H54 (cell line): ENCODE data around the gene ITPRIP.

Experiments
- DNase-seq: peaks from one replicate; pipeline ENCODE4 v3.0.0; 2011; ENCODE audit warnings: low spot score, mixed read lengths; ENCODE audit not compliant: insufficient read length
- FAIRE-seq: peaks from 3 replicates; lab custom pipeline; 2011; peaks lifted over from hg19 to GRCh38; lab: Jason Lieb, UNC
- POLR2A ChIP-seq: IDR thresholded peaks from 2 replicates; pipeline ENCODE4 v1.6.1; 2011; ENCODE audit warnings: low read depth, mild to moderate bottlenecking, low read length

ITPRIP gene

DNA sequence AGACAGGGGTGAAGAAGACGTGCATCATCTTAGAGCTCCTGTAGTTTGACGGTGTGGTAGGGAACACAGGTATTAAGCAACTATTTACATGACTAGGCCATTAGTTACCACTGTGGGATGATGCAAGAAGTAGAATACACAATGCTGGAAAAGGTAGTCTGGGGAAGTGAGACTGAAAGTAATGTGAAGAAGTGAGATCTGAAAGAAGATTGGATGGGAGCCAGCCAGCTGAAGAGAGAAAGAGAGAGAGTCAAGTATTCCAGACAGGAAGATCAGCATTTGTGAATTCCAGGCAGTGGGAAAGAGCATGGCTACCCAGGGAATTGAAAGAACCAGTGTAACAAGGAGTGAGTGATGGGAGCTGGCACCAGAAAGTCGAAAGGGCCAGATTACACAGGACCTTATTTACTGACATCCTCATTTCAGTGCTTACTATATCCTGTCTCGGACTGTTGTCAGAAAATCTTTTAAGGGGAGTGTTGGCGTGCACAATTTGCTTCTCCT lies 11.4 kb upstream of the ITPRIP start:
- no peak for TF ChIP-seq POLR2A
- no peak for FAIRE-seq
- no peak for DNase-seq

DNA sequence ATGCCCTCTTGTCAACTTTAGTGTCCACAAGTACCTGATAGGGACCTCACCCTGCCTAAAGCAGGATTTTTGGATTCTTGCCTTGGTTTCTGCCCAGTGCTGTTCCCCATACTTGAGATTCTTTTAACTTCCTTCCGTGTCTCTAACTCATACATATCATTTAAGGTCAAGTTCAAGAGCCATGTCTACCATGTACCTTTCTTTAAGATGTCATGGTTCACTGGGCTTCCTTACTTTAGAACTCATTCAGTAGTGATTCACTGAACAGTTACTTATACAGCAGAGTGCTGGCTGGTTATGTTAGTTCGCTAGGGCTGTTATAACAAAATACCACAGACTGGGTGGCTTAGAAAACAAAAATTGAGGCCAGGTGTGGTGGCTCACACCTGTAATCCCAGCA lies 10.3 kb upstream of the ITPRIP start:
- TF ChIP-seq POLR2A: no peak
- FAIRE-seq (no peak), DNase-seq (no peak)

DNA sequence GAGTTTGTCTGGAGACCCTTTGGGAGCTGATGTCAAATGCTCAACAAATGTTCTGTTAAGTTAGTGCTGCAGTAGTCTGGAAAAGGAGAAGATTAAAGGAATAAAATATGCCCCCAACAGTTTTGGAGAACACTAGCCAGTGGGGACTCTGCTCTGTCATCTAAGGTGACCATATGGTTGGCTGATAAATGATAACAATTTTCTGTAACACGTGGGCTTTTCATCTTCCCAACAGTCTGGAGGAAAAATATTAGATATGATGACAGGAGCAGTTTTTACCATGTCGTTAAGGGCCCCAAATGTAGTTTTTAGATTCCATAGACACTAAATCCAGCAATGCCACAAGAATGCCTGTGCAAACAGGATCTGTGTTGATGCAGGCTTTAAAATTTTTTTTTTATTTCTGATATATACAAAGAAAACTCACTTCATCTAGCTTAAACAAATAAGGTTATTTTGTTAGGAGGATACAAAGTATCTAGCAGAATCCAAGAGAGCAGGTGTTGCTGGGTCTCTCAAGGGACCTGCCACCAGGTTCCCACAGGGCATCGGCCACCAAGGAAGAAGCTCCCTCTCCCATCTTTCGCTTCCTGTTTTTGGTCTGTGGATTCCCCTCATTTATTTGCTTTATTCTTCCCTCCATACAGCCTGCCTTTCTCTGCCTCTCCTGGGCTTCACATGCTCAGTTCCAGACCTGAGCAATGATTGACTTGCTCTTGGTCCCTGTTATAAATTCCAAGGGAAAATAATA lies 9.2 kb upstream of the ITPRIP start:
- TF ChIP-seq POLR2A: no peak
- FAIRE-seq (no peak), DNase-seq (no peak)

DNA sequence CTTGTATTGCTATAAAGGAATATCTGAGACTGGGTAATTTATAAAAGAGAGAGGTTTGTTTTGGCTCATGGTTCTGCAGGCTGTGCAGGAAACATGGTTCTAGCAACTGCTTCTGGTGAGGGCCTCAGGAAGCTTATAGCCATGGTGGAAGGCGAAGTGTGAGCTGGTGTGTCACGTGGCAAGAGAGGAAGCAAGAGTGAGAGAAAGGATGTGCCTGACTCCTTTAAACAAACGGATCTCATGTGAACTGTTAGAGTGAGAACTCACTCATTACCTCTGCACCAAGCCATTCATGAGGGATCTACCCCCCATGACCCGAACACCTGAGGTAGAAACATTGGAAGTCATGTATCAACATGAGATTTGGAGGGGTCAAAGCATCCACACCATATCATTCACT lies 7.7 kb upstream of the ITPRIP start:
- DNase-seq: no peak
- no peak for FAIRE-seq
- TF ChIP-seq POLR2A: no peak

DNA sequence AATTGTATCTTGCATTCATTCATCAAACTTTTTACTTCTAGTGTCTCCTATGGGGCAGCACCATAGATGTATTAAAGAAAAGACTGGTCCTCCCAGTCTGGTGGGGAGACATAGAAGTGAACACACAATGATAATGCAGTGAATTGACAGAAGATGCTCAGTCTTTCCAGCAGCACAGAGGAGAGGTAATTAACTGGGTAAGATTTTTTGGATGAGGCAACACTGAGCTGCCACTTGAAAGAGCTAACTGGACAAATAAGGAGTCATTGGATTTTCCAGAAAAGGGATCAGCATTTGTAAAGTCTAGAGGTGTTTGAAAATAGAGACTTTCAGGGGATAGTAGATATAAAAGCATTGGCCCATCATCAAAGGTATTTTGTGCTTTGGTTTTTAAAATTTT lies 7.2 kb upstream of the ITPRIP start:
- no peak for TF ChIP-seq POLR2A
- no peak for DNase-seq
- FAIRE-seq: no peak

DNA sequence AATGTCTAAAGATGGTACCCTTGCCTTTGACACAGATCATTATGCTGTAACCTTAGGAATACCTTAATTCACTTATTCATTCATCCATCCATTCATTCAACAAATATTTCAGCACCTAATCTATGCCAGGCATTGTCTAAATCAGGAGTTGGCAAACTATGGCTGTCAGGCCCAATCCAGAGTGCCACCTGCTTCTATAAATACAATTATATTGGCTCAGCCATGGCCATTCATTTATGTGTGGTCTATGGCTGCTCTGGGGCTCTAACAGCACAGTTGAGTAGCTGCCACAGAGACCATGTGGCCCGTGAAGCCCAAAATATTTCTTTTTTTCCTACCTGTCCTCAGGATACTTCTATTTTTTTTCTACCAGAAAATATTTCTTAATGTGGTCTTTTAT lies 6.0 kb upstream of the ITPRIP start:
- DNase-seq (no peak), FAIRE-seq (no peak)
- TF ChIP-seq POLR2A: no peak

DNA sequence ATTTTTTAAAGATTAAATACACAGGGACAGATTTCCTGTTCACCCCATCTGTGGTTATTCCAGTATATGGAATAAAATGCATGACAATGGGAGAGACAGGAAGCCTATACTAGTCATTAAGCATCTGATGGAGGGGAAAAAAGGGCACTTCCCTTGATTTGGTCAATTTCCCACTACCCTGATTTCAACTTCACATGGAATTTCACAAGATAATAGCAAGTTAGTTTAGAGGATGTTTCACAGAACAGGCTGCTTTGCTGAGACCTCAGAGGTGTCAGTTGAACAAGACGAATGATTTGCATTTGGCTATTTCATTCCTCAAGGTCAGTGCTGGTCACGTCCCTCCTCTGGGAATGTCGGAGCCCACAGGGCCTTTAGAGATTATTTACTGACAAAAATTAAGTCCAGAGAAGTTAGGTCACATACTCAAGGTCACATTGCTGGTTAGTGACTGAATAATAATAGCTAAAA lies 4.7 kb upstream of the ITPRIP start:
- no peak for DNase-seq
- TF ChIP-seq POLR2A: no peak
- no peak for FAIRE-seq

DNA sequence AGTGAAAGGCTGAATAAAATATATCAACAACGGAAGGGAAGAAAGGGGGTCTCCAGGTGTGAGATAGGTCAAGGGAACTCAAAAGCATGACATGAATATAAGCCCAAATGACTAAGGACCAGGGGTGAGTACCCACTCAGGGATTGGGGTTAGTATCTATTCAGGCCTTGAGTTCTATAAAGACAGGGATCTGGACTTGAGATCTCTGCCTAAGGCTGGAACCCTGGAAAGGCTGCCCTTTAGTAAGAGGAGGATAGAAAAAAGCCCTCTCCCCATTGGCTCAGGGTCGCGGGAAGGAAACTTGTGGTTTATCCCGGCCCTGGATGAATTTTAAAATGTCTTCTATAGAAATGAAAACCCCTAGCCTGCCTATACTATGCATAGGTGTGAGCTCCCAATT lies 2.4 kb upstream of the ITPRIP start:
- DNase-seq (no peak), FAIRE-seq (no peak)
- no peak for TF ChIP-seq POLR2A

DNA sequence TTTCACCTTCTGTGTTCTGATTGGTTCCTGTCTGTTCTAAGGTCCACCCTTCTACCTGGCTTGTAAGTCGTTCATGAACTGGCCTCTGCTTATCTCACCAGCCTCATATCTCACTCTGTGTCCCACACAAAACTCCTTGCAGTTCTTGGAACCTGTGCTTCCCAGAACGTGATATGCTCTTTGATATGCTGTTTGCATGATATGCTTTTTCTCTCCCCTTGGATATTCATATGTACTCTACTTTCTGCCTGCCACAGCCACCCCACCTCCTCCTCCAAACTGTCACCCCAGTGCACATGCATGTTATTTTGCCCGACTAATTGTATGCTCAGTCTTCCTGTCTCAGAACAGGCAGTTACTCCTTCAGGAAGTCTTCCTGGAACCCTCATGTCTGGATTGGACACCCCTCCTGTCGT lies 1.9 kb upstream of the ITPRIP start:
- FAIRE-seq: no peak
- DNase-seq: no peak
- TF ChIP-seq POLR2A: no peak

DNA sequence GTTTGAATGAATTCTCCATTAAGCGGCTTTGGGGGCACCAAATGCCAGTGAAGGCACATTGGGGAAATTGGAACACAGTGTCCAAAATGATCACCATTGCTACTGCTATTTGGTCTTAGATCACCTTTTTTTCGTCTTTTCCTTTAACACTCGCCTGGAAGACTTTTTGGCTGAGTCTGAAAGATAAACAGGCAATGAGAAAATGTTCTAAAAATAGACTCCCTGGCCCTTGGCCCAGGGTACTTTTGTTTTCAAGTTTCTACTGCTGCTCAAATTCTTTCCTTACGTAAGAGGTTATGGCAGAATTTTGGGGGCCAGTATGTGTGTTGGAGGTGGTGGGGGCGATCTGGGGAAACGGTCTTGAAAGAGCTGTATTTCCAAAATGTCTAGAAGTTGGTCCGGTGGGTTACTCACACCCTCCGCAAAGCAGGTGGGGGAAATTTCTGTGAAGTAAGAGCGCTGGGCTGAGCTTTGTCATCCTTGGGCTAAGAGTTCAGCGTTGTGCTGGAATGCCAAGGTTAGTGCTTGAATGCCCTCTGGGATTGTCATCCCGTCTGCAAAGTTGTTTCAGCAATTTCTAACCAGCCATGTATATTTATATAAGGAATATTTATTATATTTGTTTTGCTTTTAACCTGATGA lies 1.3 kb upstream of the ITPRIP start:
- no peak for FAIRE-seq
- no peak for TF ChIP-seq POLR2A
- no peak for DNase-seq

DNA sequence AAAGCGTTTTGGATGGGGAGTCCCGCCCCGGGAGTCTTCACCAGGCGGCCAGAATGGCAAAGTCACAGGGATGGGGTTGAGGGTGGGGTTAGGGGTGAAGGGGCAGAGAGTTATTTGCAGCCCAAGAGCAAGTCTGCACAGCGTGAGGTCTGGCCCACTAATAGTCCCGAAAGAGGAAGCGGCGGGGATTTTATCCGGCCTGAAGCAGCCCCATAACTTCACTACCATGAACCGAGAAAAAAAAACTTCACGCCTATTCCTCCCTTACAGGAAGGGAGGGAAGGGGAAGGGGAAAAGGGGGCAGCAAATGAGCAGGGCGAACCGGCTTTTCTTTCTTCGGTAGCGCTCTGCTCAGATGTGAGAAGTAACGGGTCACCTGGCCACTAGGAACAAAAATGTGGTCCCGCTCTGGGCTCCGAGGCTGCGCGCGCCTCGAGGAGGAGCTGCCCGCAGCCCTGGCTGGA lies 712 bp downstream of the ITPRIP start:
- no peak for DNase-seq
- no peak for FAIRE-seq
- no peak for TF ChIP-seq POLR2A

DNA sequence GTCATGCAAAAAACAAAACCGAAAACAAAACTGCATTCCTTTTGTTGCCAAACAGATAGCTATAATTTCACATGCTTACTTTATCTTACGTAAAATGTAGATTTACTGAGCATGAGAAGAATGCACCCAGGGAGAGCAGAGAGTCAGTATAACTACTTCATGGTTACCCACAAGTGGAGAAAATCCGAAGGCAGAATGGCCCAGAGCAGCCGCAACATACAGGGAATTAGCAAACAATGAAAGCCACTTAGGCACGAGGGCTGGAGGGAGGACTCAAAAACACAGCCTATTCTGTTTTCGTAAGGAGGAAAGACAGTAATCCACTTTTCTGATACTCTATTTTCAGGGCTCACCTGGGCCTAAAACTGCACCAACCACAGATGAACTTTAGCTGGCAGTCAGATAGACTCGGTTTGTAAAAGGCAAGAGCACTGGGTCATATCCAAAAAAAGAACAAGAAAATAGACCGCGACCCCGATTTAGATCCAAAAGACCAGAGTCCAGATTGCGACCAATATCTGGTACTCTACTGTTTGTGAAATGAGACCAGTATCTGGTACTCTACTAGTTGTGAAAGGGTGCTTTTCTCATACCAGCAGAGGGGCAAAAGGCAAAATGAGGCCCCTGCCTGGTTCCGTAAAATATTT lies 1.3 kb downstream of the ITPRIP start:
- TF ChIP-seq POLR2A: no peak
- no peak for DNase-seq
- FAIRE-seq: no peak

DNA sequence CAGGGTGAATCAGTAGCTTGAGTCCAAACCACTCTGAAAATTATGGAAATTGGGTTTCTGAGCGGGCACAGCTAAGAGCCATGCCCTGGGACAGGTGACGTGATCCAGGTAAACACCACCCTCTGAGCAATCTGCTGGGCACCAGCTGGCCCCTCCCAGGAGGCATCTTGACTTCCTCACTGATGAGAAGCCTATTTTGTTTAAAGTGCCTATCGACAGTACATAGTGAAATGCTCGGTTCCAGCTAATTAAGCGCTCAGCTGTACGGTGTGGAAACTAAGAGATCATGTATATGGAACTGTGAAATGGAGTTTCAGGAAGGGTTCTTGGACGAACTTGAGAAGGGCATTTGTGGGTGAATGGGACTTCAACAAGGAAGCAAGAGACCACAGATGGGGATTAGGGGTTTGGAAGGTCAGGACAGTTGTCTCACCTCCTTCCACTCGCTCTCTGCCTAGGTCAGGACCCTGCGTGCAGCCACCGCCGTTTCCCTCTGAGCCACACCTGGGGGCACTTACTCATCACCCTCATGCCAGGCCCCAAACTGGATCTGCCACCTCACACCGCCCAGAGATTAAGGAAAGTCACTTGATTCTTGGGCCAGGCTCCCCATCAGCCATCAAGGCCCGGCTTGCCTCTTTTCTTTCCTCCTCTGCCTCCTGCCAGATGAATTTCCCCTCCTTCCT lies 3.2 kb downstream of the ITPRIP start:
- no peak for DNase-seq
- no peak for TF ChIP-seq POLR2A

DNA sequence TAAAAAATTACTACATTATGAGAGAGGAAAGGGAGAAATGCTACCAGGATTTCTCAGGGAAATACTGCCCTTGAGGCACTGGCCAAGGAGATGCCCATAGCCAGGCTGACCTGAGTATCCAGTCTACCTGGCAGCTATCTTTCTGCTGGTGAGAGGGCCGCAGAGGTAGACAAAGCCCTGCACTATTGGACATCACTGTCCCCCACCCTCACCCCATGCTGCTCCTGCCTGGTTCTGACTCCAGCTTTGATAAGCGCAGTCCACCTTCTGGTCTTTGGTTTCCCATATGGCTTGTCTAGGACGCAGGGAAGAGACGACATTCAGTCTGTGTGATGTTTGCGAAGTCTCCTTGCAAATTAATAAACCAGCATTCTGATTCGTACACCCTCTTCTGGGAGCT lies 3.7 kb downstream of the ITPRIP start:
- no peak for TF ChIP-seq POLR2A
- DNase-seq: no peak
- no peak for FAIRE-seq

More for the DNA sequence above, 3.2 kb downstream of the ITPRIP start:
- no peak for FAIRE-seq
